Embryonic facial prominence (tissue), 1 donor: Measurements from ENCODE around the gene NUTM2D.
"Not testable (repeated sequence)": the region's sequence is repeated elsewhere in the genome, so short reads cannot be mapped to it uniquely, and the experiment has no call there.

ENCODE experiments used
- DNase-seq: peaks from one replicate; pipeline ENCODE4 v3.0.0-alpha.2; 2016; ENCODE audit errors: extremely low spot score

The NUTM2D gene

DNA sequence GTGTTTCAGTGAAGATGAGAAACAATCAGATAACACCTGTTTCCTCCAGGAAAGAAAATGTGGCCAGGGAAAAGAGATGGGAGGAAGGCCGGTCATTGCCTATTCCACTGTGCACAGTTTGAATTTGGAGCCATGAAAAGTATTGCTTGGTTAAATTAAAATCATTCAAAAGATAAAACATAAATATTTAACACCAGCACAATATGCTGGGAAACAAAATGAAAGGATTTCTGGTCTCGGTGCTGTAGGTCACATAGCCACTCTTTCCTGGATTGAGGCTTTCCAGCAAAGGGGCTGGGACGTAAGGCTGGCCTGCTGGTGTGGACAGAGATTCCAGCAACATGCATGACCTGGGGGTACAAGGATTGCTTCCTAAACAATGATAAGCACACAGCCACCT is at the start of gene NUTM2D:
TSS of gene NUTM2D (plus strand) at position 301 of the 400 bp plus-strand sequence. CDS start 522 bp downstream, outside the sequence.
- not testable (repeated sequence) for DNase-seq

DNA sequence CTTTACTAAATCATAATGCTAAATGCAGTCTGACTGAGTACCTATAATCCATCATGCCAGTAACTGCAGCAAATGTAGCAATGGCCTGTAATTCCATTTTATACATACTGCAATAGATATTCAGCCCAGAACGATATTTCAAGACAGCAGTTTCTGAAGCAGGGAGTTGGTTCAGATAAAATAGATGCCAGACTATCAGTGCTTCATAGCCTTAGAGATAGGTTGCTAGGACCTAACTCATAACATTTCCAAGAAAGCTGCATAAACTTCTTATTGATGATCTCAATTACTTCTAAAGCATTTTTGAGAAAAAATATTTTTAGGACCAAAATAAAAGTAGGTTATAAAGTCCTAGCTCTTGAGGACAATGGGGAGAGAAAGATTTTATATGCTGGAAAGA is 48.8 kb upstream of the NUTM2D start:
- not testable (repeated sequence) for DNase-seq

- not testable (repeated sequence) for DNase-seq
Observed at GRCh38 chr10:87309657-87310056, 47.9 kb upstream of the NUTM2D start.

GRCh38 chr10:87311521-87311920 is 46.0 kb upstream of the NUTM2D start:
- DNase-seq: not testable (repeated sequence)

GRCh38 chr10:87313649-87314359 is 43.7 kb upstream of the NUTM2D start:
- not testable (repeated sequence) for DNase-seq

GRCh38 chr10:87314360-87314973 is 43.1 kb upstream of the NUTM2D start:
- not testable (repeated sequence) for DNase-seq

- DNase-seq: not testable (repeated sequence)
Observed at GRCh38 chr10:87321505-87321904, 36.0 kb upstream of the NUTM2D start.

DNA sequence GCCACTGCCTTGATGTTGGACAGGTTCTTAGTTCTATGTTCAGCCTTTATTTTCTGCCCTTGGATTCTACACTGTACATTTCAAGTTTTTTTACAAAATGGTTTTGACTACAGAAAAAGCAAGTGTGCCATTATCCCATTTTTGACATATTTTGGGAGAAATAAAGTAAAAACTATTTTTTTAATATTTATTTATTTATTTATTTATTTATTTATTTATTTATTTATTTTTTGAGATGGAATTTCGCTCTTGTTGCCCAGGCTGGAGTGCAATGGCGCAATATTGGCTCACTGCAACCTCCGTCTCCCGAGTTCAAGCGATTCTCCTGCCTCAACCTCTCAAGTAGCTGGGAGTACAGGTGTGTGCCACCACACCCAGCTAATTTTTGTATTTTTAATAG is 33.0 kb upstream of the NUTM2D start:
- not testable (repeated sequence) for DNase-seq

- not testable (repeated sequence) for DNase-seq
Observed at GRCh38 chr10:87327958-87328357, 29.6 kb upstream of the NUTM2D start.

DNA sequence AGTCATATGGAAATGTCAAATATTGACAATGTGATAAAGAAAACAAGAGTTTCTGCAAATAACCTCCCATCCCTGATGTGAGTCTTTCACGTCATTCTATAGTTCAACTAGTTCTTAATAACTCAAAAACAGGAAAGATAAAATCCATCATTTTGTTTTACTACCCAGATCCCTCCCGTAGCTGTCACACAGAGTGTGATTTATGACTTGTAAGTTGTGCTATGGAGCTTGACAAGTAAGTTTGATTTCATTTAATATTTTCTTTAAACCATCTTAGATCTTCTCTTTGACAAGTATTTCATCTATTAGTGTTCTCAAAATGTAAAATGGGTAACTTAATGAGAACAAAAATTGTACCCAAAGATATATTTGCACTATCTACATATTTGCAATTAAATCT is 28.4 kb upstream of the NUTM2D start:
- DNase-seq: not testable (repeated sequence)

GRCh38 chr10:87332687-87333086 is 24.9 kb upstream of the NUTM2D start:
- not testable (repeated sequence) for DNase-seq

GRCh38 chr10:87340411-87340810 is 17.1 kb upstream of the NUTM2D start:
- not testable (repeated sequence) for DNase-seq

GRCh38 chr10:87341546-87342142 is 15.9 kb upstream of the NUTM2D start:
- not testable (repeated sequence) for DNase-seq

DNA sequence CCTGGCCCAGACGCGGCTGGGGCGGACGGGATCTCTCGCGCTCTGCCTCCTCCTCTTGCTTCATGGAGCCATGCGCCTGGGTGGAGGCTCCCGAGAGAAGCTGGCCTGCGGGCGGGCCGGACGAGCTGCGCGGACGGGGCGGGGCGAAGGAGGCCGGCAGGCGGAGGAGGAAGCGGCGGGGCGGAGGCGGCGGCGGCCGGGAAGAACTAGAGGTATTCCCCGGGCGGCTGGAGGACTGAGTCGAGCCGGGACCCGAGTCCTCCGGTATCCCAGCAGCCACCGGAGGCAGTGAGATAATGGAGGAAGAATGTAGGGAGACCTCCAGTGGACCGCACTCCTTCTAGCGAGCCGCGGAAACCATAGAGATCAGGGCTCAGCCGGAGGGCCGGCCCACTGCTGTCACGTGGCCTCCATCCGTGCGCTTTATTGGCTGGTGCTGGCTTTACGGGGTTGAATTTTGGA is 15.3 kb upstream of the NUTM2D start:
- peak; percentile 86 for DNase-seq

GRCh38 chr10:87342711-87343258 is 14.8 kb upstream of the NUTM2D start:
- peak; percentile 60 for DNase-seq

- DNase-seq: not testable (repeated sequence)
Observed at GRCh38 chr10:87345743-87346142, 11.8 kb upstream of the NUTM2D start.

DNA sequence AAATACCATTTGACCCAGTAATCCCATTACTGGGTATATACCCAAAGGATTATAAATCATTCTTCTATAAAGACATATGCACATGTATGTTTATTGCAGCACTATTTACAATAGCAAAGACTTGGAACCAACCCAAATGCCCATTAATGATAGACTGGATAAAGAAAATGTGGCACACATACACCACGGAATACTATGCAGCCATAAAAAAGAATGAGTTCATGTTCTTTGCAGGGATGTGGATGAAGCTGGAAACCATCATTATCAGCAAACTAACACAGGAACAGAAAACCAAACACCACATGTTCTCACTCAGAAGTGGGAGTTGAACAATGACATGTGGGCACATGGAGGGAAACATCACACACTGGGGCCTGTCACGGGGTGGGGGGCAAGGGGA is 7.4 kb upstream of the NUTM2D start:
- not testable (repeated sequence) for DNase-seq

- DNase-seq: not testable (repeated sequence)
Observed at GRCh38 chr10:87352825-87353224, 4.7 kb upstream of the NUTM2D start.

DNA sequence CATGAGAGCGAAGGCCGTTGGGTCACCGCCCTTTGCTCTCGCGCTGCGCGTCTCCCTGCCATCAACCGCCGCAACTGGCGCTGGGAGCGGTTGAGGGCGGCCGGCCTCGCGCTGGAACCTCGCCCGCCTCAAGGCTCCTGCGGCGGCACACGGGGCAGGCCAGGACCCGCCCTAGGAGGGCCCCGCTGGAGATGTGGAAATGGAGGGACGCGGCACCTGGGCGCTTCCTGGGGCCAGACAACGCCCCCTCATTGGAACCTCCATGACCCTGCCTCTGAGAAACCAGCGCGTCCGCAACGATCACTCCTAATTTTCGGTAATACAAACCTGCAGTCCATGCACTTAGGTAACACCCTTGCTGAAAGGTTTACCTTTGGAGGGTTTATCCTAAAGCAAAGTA is 2.4 kb upstream of the NUTM2D start:
- not testable (repeated sequence) for DNase-seq

DNA sequence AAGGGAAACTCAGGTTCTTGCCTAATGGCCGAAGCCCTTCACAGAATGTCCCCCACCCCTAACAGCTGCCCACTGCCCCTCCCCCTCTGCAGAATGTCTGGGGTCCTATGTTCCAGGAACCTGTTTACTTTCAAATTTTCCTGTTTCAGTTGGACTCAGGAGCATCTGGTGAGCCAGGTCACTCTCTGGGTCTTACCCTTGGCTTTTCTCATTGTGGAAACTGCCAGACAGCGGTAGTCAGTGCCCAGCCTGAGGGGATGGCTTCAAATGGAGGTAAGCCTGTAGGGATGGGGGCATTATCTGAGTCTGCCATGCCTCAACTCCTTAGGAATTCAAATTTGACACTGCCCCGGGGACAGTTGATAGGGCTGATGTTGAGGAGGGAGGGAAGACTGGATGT is 615 bp downstream of the NUTM2D start:
- not testable (repeated sequence) for DNase-seq

DNA sequence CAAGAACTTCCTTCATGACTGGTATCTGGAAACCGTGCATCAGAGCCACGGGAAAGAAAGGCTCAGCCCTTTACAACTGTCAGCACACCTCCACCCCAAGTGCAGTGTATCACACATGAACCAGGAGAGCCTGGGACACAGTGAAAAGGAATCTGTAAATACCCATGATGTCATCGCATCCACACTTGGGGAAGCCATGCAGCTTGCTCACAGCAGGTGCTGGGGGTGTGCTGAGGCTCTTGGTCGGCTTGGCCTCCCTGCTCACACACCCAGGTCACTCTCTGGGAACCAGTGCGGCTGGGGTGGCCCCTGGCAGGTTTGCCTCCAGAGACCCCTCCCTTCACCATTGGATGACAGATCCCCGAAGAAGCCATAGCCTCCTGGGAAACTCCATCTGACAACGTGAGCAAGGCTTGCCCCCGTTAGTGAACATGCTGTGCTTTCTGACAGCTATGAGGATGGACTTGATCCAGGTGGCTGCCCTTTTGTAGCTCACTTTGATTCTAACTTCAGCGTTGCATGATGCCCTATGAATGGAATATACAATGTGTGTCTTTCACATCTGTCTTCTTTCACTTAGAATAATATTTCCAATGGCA is 12.1 kb downstream of the NUTM2D start:
- not testable (repeated sequence) for DNase-seq

DNA sequence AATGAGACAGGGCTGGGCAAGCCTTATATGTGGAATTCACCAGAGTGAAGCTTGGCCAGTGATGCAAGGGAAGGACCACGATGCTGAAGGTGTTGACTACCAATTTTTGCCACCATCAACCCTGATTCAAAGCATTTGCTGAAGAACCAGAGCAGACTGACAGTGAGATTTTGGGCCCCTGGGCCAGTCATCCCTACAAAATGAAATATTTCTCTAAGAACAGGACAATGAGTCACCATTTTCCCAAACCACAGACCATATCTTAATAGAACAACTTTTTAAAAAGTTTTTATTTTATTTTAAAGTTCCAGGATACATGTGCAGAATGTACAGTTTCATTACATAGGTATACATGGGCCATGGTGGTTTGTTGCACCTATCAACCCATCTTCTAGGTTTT is 16.5 kb downstream of the NUTM2D start:
- not testable (repeated sequence) for DNase-seq
